HEK293T (cell line): ENCODE measurements around the gene PTPN3.

Experiments
- ARNT ChIP-seq: fragments of 450-650 bp; IDR thresholded peaks from 2 replicates; pipeline ENCODE4 v1.6.1; 2017; ENCODE audit warnings: mild to moderate bottlenecking
- BHLHE40 ChIP-seq: fragments of 450-650 bp; IDR thresholded peaks from 2 replicates; pipeline ENCODE4 v1.6.1; 2016; ENCODE audit warnings: mild to moderate bottlenecking, moderate library complexity, borderline replicate concordance
- CTBP1 ChIP-seq: fragments of 450-650 bp; IDR thresholded peaks from 2 replicates; pipeline ENCODE4 v1.6.1; 2016; ENCODE audit warnings: borderline replicate concordance
- ELF4 ChIP-seq: fragments of 450-650 bp; IDR thresholded peaks from 2 replicates; pipeline ENCODE4 v1.6.1; 2017; ENCODE audit warnings: antibody characterized with exemption
- FOXA1 ChIP-seq: fragments of 450-650 bp; IDR thresholded peaks from 2 replicates; pipeline ENCODE4 v1.6.1; 2016; ENCODE audit warnings: mild to moderate bottlenecking
- FOXK2 ChIP-seq: fragments of 450-650 bp; IDR thresholded peaks from 2 replicates; pipeline ENCODE4 v1.6.1; 2016; ENCODE audit warnings: mild to moderate bottlenecking
- FOXM1 ChIP-seq: fragments of 450-650 bp; IDR thresholded peaks from 2 replicates; pipeline ENCODE4 v1.6.1; 2017; ENCODE audit warnings: mild to moderate bottlenecking, borderline replicate concordance
- HDGF ChIP-seq: fragments of 450-650 bp; IDR thresholded peaks from 2 replicates; pipeline ENCODE4 v1.6.1; 2017; ENCODE audit warnings: antibody characterized with exemption, borderline replicate concordance
- LEF1 ChIP-seq: fragments of 450-650 bp; IDR thresholded peaks from 2 replicates; pipeline ENCODE4 v1.6.1; 2017; ENCODE audit warnings: mild to moderate bottlenecking, borderline replicate concordance
- NFRKB ChIP-seq: fragments of 450-650 bp; IDR thresholded peaks from 2 replicates; pipeline ENCODE4 v1.6.1; 2016; ENCODE audit warnings: mild to moderate bottlenecking, moderate library complexity
- PKNOX1 ChIP-seq: fragments of 450-650 bp; IDR thresholded peaks from 2 replicates; pipeline ENCODE4 v1.6.1; 2016
- SP1 ChIP-seq: fragments of 450-650 bp; IDR thresholded peaks from 2 replicates; pipeline ENCODE4 v1.6.1; 2017
- SUZ12 ChIP-seq: fragments of 450-650 bp; IDR thresholded peaks from 2 replicates; pipeline ENCODE4 v1.6.1; 2016; ENCODE audit warnings: mild to moderate bottlenecking
- TARDBP ChIP-seq: fragments of 450-650 bp; IDR thresholded peaks from 2 replicates; pipeline ENCODE4 v1.6.1; 2016

GRCh38 chr9:109417054-109417453 is 81.1 kb downstream of the PTPN3 start:
- TF ChIP-seq FOXM1 (no peak), PKNOX1 (no peak), ARNT (no peak), NFRKB (no peak), LEF1 (no peak), SUZ12 (no peak), ELF4 (no peak), TARDBP (no peak), BHLHE40 (no peak), SP1 (no peak), FOXA1 (no peak), HDGF (no peak), FOXK2 (no peak), CTBP1 (no peak)
